ENCODE data around the gene NODAL.
"Not testable (repeated sequence)": the region's sequence is repeated elsewhere in the genome, so short reads cannot be mapped to it uniquely, and the experiment has no call there.

Gene NODAL

DNA sequence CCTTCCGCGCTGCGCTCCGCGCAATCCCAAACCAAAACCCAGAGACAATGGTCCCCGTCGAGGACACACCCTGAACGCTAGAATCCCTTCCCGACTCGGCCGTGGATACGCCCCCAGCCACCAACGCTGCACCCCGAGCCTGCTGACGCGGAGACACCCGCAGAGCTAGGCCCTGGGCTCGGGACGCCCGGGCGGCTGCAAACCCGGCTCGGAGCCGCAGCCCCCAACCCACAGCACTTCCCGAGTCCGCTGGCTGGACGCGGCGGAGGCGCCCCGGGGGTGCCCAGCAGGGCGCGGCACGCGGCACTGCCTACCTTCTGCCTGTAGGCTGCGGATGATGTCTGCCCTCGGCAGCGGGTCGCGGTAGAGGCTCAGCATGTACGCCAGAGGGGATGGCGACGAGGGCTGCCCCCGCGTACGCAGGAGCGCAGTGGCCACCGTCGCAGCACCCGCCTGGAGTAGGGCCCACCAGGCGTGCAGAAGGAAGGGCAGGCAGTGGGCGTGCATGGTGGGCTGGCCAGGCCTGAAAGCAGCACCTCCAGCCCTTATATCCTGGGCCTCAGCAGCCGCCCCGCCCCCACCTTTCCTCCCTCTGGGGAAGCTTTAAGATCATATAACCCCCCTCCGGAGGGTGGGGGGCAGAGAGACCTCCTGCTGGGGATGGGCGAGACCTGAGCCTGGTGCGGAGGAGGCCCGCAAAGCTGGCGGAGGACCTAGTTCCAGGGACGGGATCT lies at the start of gene NODAL:
NODAL (minus strand) TSS at position 521 of the 734 bp plus-strand sequence; CDS start at position 507, 14 bp downstream.
- no peak for DNase-seq

DNA sequence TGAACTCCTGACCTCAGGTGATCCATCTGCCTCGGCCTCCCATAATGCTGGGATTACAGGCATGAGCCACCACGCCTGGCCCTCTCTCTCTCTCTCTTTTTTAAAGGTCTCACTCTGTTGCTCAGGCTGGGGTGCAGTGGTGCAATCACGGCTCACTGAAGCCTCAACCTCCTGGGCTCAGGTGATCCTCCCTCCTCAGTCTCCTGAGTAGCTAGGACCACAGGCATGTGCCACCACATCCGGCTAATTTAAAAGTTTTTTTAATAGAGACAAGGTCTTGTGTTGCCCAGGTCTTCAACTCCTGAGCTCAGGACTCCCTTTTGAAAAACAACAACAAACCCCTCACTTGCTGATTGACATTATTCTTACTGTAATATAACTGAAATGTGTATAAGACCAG lies 48.7 kb upstream of the NODAL start:
- DNase-seq: no peak

DNA sequence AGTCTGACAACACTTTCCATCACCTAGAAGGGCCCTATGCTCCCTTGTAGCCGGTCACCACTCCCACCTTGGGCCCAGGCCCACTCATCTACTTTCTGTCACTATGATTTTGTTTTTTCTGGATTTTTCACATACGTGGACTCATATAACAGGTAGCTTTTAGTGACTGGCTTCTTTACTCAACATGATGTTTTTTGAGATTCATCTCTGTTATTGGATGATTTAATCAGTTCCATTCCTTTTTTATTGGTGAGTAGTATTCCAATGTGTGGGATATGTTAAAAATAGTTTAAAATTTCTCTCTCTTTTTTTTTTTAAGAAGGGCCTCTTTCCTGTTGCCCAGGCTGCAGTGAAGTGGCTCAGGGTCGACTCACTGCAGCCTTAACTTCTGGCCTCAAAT lies 46.3 kb upstream of the NODAL start:
- no peak for DNase-seq

DNA sequence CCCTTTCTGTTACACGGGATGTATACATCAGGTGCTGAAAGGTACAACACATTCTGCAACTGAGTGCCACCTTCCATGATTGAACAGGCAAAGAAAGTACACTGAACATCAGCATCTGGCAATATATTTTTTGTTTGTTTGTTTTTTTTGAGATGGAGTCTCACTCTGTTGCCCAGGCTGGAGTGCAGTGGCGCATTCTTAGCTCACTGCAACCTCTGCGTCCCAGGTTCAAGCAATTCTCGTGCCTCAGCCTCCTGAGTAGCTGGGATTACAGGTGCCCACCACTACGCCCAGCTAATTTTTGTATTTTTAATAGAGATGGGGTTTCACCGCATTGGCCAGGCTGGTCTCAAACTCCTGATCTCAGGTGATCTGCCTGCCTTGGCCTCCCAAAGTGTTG lies 42.4 kb upstream of the NODAL start:
- DNase-seq: not testable (repeated sequence)

DNA sequence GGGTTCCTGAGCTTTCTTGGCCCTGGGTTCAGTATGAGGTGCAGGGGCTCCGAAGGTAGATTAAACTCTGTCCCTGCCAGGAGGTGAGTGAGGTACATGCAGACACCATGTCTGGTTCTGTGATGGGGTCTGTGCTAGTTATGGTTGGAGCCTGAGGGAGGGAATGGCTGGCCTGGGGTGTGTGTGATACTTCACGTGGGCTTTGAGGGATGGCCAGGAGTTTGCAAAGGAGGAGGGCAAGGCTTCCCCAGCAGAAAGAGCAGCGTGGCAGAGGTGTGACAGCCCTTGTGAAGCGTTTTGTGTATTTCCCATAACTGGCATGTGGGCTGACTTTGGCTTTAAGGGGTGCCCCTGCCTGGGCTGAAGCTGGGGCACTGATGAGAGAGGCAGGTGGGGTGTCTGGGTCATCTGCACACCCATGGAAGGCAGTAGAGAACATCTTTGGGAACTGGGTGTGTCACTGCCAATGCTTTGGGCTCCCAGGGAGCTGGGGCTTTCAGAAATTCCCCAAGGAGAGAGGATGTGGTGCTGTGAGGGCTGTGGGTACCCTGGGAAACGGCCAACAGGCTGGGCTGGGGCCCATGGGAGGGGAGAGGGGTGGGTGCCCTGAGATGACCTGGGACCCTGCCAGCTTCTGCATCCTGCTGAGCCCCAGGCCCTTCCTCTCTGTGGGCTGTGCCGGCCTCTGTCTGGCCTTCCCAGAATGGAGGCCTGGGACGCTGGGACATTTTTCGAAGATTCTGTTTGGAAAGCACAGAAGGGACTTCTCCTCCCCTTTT lies 41.7 kb upstream of the NODAL start:
- DNase-seq: no peak

DNA sequence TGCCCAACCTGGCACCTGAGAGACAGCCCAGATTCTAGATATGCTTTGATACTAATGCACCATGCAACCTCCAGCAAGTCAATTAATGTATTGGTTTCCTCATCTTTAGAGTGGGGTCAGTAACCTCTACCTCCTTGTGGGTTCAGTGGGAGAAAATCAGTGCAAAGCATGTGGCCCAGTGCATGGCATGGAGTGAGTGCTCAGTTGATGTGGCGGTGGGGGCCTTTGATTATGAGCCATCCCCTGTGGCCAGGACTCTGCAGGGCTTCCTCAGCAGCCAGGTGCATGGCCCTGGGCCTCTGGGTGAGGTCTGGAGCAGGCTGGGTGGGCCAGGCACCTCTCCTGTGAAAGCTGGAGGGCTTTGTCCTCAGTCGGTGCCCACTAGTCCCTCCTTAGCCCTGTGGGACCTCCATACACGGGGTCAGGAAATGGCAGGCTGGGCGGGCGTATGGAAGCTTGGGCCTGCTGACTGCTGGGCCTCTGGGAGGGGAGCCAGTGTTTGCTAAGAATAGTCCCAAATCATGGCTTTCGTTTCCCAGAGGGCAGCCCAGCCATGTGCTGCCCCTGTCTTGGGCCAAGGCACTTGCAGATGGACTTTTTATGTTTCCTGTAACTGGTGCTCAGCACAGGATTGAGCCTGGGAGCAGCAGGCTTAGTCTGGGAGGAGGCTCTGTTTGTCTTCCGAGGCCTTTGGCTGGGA lies 40.5 kb upstream of the NODAL start:
- DNase-seq: no peak

GRCh38 chr10:70481105-70481504 lies 39.6 kb upstream of the NODAL start:
- DNase-seq: no peak

GRCh38 chr10:70480239-70480861 lies 38.9 kb upstream of the NODAL start:
- no peak for DNase-seq

DNA sequence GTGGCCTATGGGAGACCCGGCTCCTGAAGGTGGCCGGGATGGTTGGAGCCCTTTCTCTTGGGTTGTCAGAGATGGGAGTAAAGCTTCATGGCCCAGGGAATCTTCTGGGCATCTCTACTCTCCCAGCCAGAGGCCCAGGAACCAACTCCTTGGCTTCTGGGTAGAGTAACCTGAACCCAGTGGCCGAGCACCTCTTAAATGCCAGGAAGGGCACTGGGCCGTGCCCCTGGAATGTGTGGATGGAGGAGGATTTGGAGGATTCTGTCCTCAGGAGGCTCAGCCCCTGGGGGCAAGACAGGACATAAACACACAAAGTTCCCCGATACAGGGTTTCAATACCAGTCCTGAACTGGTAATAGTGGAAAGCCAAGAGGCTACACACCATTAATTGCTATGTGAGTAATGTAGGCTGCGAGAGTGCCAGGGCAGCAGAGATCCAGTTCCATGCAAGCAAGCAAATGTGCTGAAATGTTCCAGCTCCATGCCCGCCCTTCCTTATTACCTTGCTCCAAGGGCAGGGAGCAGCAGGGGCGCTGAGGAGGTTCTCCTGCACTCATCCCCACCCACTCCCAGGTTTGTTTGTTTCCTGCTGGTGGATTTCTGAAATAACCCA lies 38.3 kb upstream of the NODAL start:
- DNase-seq: no peak

GRCh38 chr10:70479165-70479581 lies 37.7 kb upstream of the NODAL start:
- no peak for DNase-seq

DNA sequence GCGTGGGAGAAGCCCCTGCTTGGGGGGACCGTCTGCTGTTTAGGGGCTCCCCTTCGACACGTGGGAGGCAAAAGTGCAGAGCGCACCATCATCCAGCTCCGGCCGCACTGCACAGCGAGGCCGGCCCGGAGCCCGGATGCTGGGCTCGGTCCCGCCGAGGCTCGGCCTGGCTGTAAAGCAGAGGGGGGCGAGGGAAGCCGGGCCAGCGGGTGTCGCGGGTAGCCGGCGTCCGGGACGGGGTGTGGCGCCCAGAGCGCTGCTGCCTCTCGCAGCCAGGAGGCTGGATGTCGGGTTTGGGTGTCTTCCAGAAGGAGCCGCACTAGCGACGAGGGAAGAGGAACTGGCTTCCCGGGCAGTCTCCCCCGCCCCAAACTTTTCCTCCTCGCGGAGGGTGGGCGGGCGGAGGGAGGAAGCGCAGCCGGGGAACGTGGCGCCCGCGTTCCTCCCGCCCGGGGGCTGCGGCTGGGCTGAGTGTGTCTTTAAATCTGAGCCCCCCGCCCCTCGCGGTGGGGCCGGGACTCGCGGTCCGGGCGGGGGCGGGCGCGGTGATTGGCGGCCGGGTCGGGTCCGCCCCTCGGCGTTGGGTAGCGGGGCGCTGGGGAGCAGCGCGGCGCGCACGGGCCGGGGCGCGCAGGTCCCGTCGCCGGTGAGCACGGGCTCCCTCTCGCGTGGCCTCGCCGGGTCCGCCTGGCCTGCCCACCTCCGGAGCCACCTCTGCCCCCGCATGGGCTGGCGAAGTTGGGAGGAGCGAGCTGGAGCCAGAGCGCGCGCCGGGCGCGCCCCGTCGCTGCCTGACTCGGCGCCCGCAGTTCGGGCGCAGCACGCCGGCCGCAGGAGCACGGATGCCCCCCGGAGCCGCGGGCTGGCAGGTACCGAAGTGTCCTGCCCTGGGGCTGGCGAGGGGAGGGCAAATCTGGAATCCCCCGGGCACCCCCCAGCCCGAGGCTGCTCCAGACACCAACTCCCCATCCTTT lies 37.0 kb upstream of the NODAL start, which contains the start of gene PALD1:
PALD1 (plus strand) TSS at position 577 of the 974 bp plus-strand sequence. CDS start 47,185 bp downstream, outside the sequence.
- peak; percentile 56 for DNase-seq

- peak; percentile 80 for DNase-seq
Observed at GRCh38 chr10:70477661-70478162, 36.2 kb upstream of the NODAL start.

DNA sequence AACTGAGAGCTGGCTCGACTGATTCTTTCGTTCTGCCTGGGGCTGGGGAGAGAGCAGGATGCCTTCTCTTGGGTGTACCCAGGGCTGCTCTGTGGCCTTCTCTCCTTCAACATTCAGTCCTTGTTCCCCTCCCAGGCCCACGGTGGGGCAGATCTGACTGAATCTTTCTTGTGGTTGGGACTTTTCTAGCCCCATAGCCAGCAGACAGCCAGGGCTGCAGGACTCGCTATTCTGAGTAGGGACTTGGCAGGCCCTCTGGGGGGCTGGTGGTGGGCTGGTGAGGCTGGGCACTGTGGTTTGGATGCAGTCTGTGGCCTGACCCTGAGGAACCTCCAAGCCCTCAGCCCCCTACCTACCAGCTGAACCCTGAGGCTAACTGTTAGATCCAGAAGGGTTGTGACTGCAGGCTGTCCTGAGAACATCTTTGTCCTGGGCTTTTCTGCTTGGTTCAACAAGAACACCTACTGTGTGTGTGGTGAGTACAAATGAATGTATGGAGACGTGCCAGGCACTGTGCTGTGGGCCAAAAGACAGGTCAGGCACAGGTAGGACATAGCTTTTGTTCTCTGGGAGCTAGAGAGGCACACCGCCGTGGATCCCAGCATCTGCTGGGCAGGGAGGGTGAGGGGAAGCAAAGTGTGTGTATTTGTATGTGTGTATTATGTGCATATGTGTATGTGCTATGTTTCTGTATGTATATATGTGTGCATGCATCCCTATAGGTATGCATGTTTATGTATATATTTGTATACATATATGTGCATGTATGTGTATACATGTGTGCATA lies 35.0 kb upstream of the NODAL start:
- no peak for DNase-seq

DNA sequence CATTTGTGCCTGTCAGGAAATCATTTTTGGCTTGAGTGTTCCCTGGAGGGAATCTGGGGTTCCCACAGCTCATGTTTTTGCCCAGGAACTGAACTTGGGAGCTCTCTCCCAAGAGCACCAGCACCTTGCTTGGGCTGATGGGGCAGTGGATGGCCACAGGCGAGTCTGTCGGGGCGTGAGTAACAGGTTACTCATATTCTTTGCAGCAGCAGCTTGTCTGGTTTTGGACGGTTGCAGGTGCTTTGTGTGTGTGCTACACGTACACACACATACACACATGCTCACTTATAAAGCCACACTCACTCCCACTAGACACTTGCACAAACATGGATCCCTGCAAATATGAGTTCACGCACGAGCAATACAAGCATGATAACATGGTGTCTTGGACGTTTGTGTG lies 34.2 kb upstream of the NODAL start:
- DNase-seq: peak; percentile 67

DNA sequence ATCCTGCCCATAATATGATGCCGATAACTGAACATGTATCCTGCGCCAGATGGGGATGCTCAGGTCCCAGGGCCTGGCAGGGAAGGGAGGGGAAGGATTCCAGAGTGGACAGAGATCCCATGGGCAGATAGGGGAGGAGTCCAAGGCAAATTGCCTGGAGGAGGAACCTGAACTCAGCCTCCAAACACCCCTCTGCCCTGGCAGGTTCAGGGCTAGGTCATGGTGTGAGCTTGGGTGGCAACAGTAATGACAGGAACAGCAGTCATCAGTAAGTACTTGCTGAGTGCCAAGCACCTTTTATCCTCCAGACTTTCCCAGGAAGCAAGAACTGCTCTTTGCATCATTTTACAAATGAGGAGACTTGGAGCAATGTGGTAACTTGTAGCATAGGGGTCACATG lies 33.3 kb upstream of the NODAL start:
- no peak for DNase-seq

- DNase-seq: no peak
Observed at GRCh38 chr10:70472799-70473454, 31.4 kb upstream of the NODAL start.

DNA sequence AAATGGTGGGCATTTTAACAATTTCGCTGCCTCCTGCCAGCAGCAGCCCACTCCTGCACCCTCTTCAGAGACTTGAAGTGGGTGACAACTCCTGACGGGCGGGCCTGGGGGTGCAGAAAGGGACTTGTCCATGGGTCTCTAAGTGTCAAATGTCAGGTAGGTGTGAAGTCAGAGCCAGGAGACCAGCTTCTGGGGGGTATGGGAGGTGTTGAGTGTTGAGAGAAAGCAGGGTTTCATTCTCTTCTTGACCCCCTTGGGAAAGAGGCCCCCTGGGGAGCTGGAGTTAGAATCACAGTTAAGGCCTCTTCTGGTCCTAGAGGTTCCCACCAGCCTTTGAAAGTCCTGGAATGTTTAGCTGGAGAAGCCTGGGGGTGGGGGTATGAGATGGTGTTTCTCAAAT lies 25.5 kb upstream of the NODAL start:
- DNase-seq: no peak

- no peak for DNase-seq
Observed at GRCh38 chr10:70465832-70466231, 24.4 kb upstream of the NODAL start.

DNA sequence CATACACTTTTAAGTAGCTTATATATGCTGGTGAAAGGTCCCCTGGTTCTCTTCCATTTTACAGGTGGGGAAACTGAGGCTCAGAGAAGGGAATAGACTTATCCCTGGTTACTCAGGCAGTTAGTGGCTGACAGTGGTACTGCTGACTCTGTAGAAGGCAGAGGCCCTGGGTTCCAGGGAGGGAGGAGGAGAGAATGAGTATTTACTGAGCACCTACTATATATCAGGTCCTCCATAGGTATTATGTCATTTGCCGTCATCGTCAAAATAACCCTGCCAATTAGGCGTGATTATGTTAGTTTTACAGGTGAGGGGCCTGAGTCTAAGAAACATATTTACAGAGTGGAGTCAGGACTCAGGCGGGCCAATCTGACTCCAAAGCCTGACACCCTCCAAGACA lies 23.8 kb upstream of the NODAL start:
- no peak for DNase-seq
